ENCODE measurements around the gene RTKN.
A peak's percentile ranks its signal among the peaks of the same experiment; 100 is the strongest.
"Not testable (repeated sequence)": the region's sequence is repeated elsewhere in the genome, so short reads cannot be mapped to it uniquely, and the experiment has no call there.

The RTKN gene

GRCh38 chr2:74460187-74460586, 18.4 kb upstream of the RTKN start:
- DNase-seq = not testable (repeated sequence)

GRCh38 chr2:74459503-74460118, 17.9 kb upstream of the RTKN start:
- DNase-seq = not testable (repeated sequence)

GRCh38 chr2:74458938-74459363, 17.2 kb upstream of the RTKN start:
- DNase-seq = no peak

GRCh38 chr2:74458132-74458937, 16.6 kb upstream of the RTKN start, which contains the start of gene WBP1:
Gene WBP1, plus strand, starts transcription at chr2:74458438. Its CDS starts 165 bp downstream, at chr2:74458603.
- peak; percentile 75 for DNase-seq

GRCh38 chr2:74457549-74458131, 15.9 kb upstream of the RTKN start:
- peak; percentile 77 for DNase-seq

- DNase-seq = no peak
These were observed 15.4 kb upstream of the RTKN start for GRCh38 chr2:74457129-74457548.

GRCh38 chr2:74454654-74455511, 13.1 kb upstream of the RTKN start, which contains the start of gene INO80B:
Gene INO80B, plus strand, starts transcription at chr2:74455087. Its CDS starts 30 bp downstream, at chr2:74455117.
- DNase-seq = peak; percentile 49

- DNase-seq = no peak
These were observed 8.9 kb upstream of the RTKN start for GRCh38 chr2:74450570-74451190.

- no peak for DNase-seq
These were observed 7.0 kb upstream of the RTKN start for GRCh38 chr2:74448771-74449170.

GRCh38 chr2:74447230-74447999, 5.7 kb upstream of the RTKN start:
- DNase-seq = no peak

- no peak for DNase-seq
These were observed 3.0 kb upstream of the RTKN start for GRCh38 chr2:74444498-74445318.

GRCh38 chr2:74442483-74443297, 953 bp upstream of the RTKN start:
- DNase-seq = not testable (repeated sequence)

- DNase-seq = no peak
These were observed 507 bp downstream of the RTKN start for GRCh38 chr2:74441170-74441689.

- DNase-seq = peak; percentile 29
These were observed 1.2 kb downstream of the RTKN start for GRCh38 chr2:74440378-74441169.

- no peak for DNase-seq
These were observed 1.8 kb downstream of the RTKN start for GRCh38 chr2:74439803-74440377.

GRCh38 chr2:74439373-74439772, 2.4 kb downstream of the RTKN start:
- DNase-seq = no peak

- DNase-seq = no peak
These were observed 3.5 kb downstream of the RTKN start for GRCh38 chr2:74438248-74438647.

All from activated gamma-delta T cell (primary cell).